GM12878 (cell line): Measurements from ENCODE around the gene NKIRAS1. TPM values are rescaled to one million over a fixed set of nuclear protein-coding genes. Genes with fewer than 3 reads are reported as not detected.
A peak's percentile ranks its signal among the peaks of the same experiment; 100 is the strongest.

Experiments
- BRCA1 ChIP-seq: IDR thresholded peaks from 2 replicates; pipeline ENCODE4 v1.6.1; 2011; ENCODE audit warnings: low read depth, low read length, improper control_type of control experiment
- EGR1 ChIP-seq, 2 experiments: IDR thresholded peaks; 1 replicate in 1 of 2; 2 replicates in 1 of 2; pipeline ENCODE4 v1.6.1; 2011 to 2012; ENCODE audit warnings: low read depth in 2 of 2, low read length in 2 of 2, borderline replicate concordance in 1 of 2, mild to moderate bottlenecking in 1 of 2, moderate library complexity in 1 of 2
- ESRRA ChIP-seq: IDR thresholded peaks from 2 replicates; pipeline ENCODE4 v1.6.1; 2012; ENCODE audit warnings: mild to moderate bottlenecking, low read length, improper control_type of control experiment
- FOS ChIP-seq: IDR thresholded peaks from 3 replicates; pipeline ENCODE4 v1.6.1; 2011; ENCODE audit warnings: borderline replicate concordance; ENCODE audit not compliant: insufficient read length; ENCODE audit errors: extremely low read depth
- FOXK2 ChIP-seq: fragments of 450-650 bp; IDR thresholded peaks from 2 replicates; pipeline ENCODE4 v1.6.1; 2017; ENCODE audit warnings: mild to moderate bottlenecking, moderate library complexity
- GABPA ChIP-seq: IDR thresholded peaks from 2 replicates; pipeline ENCODE4 v1.6.1; 2014; ENCODE audit warnings: antibody characterized with exemption, low read depth, mild to moderate bottlenecking, inconsistent platforms
- GATAD2B ChIP-seq: fragments of 450-650 bp; conservative IDR thresholded peaks from 2 replicates; pipeline ENCODE4 v1.6.1; 2017; ENCODE audit warnings: low read depth, mild to moderate bottlenecking, moderate library complexity
- MEF2A ChIP-seq: IDR thresholded peaks from 2 replicates; pipeline ENCODE4 v1.6.1; 2011; ENCODE audit warnings: low read depth, mild to moderate bottlenecking, low read length, moderate library complexity; ENCODE audit not compliant: insufficient read depth
- MTA2 ChIP-seq: fragments of 450-650 bp; IDR thresholded peaks from 2 replicates; pipeline ENCODE4 v1.6.1; 2016; ENCODE audit warnings: low read depth, mild to moderate bottlenecking, moderate library complexity
- MTA3 ChIP-seq: IDR thresholded peaks from 2 replicates; pipeline ENCODE4 v1.6.1; 2012; ENCODE audit warnings: low read length, inconsistent platforms, borderline replicate concordance
- NBN ChIP-seq: fragments of 450-650 bp; IDR thresholded peaks from 2 replicates; pipeline ENCODE4 v1.6.1; 2016
- RB1 ChIP-seq: fragments of 450-650 bp; formaldehyde crosslinking; IDR thresholded peaks from 2 replicates; pipeline ENCODE4 v1.6.1; 2017; ENCODE audit warnings: mild to moderate bottlenecking, borderline replicate concordance
- SMARCA5 ChIP-seq: fragments of 450-650 bp; IDR thresholded peaks from 2 replicates; pipeline ENCODE4 v1.6.1; 2017; ENCODE audit warnings: mild to moderate bottlenecking
- SMC3 ChIP-seq: IDR thresholded peaks from 2 replicates; pipeline ENCODE4 v1.6.1; 2011; ENCODE audit warnings: low read length, improper control_type of control experiment, borderline replicate concordance
- TAF1 ChIP-seq: IDR thresholded peaks from 2 replicates; pipeline ENCODE4 v1.6.1; 2011; ENCODE audit warnings: mild to moderate bottlenecking, low read depth, low read length, borderline replicate concordance
- YBX1 ChIP-seq: fragments of 450-650 bp; IDR thresholded peaks from 2 replicates; pipeline ENCODE4 v1.6.1; 2016; ENCODE audit warnings: antibody characterized with exemption
- ZNF207 ChIP-seq: fragments of 450-650 bp; IDR thresholded peaks from 2 replicates; pipeline ENCODE4 v1.6.1; 2014; ENCODE audit warnings: antibody characterized with exemption, mild to moderate bottlenecking, borderline replicate concordance
- ZNF384 ChIP-seq: IDR thresholded peaks from 2 replicates; pipeline ENCODE4 v1.6.1; 2012; ENCODE audit warnings: low read depth, mild to moderate bottlenecking, low read length, improper control_type of control experiment, borderline replicate concordance
- polyA plus RNA-seq, 11 experiments: library from polyadenylated mRNA; depleted of rRNA in 4 of 11; unstranded in 6 of 11; stranded (reverse) in 5 of 11; fragments of >200 nt; fragmentation: Nextera tagmentation in 4 of 11; fragmentation: Illumina TruSeq in 1 of 11; extraction: Ambion mirVana in 4 of 11; extraction: Trizol in 1 of 11; gene quantifications; 1 replicate in 1 of 11; 2 replicates in 10 of 11; pipeline versions ENCODE4 v1.2.1 to v1.2.3, GENCODE V29; 2011 to 2016; ENCODE audit warnings: inconsistent platforms in 2 of 11, missing spikeins in 2 of 11, low read depth in 1 of 11
- total RNA-seq, 4 experiments: library from RNA; depleted of rRNA in 3 of 4; stranded (reverse); fragments of >200 nt in 3 of 4; fragmentation: Illumina TruSeq in 1 of 4; extraction: Trizol in 1 of 4; gene quantifications; 2 replicates each; pipeline versions ENCODE4 v1.2.1 to v1.2.3, GENCODE V29; 2013 to 2021
- TF ChIP-seq, protein P1 (sequence below): IDR thresholded peaks from 2 replicates; pipeline ENCODE4 v1.6.1; 2012; ENCODE audit warnings: mild to moderate bottlenecking, low read depth, low read length
- TF ChIP-seq, protein P2 (sequence below), 3 experiments: IDR thresholded peaks in 2 of 3; conservative IDR thresholded peaks in 1 of 3; 2 replicates each; pipeline ENCODE4 v1.5.1; 2011; ENCODE audit warnings: low read depth in 3 of 3, low read length in 3 of 3, mild to moderate bottlenecking in 3 of 3, control low read depth in 2 of 3, moderate library complexity in 2 of 3, inconsistent platforms in 1 of 3, mixed read lengths in 1 of 3; ENCODE audit not compliant: control insufficient read depth in 2 of 3, insufficient read depth in 1 of 3; ENCODE audit errors: extremely low read depth in 1 of 3
- TF ChIP-seq, protein P3 (sequence below): IDR thresholded peaks from 2 replicates; pipeline ENCODE4 v1.6.1; 2011; ENCODE audit warnings: low read depth, low read length, improper control_type of control experiment, borderline replicate concordance
- TF ChIP-seq, protein P4 (sequence below): fragments of 450-650 bp; conservative IDR thresholded peaks from 2 replicates; pipeline ENCODE4 v1.6.1; 2017; ENCODE audit warnings: mild to moderate bottlenecking, moderate library complexity

The NKIRAS1 gene
- total and polyA plus RNA-seq, 10 of the 15 experiments (the other 5 are each of a cell fraction or from before 2014, with no cell fraction given): 7.1 to 17.9 (median 10.9) TPM

GRCh38 chr3:23944861-23945662 is 28.3 kb upstream of the NKIRAS1 start, which contains the start of gene NR1D2 (continued):
- TF ChIP-seq, protein P1, sequence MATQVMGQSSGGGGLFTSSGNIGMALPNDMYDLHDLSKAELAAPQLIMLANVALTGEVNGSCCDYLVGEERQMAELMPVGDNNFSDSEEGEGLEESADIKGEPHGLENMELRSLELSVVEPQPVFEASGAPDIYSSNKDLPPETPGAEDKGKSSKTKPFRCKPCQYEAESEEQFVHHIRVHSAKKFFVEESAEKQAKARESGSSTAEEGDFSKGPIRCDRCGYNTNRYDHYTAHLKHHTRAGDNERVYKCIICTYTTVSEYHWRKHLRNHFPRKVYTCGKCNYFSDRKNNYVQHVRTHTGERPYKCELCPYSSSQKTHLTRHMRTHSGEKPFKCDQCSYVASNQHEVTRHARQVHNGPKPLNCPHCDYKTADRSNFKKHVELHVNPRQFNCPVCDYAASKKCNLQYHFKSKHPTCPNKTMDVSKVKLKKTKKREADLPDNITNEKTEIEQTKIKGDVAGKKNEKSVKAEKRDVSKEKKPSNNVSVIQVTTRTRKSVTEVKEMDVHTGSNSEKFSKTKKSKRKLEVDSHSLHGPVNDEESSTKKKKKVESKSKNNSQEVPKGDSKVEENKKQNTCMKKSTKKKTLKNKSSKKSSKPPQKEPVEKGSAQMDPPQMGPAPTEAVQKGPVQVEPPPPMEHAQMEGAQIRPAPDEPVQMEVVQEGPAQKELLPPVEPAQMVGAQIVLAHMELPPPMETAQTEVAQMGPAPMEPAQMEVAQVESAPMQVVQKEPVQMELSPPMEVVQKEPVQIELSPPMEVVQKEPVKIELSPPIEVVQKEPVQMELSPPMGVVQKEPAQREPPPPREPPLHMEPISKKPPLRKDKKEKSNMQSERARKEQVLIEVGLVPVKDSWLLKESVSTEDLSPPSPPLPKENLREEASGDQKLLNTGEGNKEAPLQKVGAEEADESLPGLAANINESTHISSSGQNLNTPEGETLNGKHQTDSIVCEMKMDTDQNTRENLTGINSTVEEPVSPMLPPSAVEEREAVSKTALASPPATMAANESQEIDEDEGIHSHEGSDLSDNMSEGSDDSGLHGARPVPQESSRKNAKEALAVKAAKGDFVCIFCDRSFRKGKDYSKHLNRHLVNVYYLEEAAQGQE: no peak
- TF ChIP-seq ZNF207: no peak
- TF ChIP-seq GABPA: no peak
- TF ChIP-seq, protein P2, sequence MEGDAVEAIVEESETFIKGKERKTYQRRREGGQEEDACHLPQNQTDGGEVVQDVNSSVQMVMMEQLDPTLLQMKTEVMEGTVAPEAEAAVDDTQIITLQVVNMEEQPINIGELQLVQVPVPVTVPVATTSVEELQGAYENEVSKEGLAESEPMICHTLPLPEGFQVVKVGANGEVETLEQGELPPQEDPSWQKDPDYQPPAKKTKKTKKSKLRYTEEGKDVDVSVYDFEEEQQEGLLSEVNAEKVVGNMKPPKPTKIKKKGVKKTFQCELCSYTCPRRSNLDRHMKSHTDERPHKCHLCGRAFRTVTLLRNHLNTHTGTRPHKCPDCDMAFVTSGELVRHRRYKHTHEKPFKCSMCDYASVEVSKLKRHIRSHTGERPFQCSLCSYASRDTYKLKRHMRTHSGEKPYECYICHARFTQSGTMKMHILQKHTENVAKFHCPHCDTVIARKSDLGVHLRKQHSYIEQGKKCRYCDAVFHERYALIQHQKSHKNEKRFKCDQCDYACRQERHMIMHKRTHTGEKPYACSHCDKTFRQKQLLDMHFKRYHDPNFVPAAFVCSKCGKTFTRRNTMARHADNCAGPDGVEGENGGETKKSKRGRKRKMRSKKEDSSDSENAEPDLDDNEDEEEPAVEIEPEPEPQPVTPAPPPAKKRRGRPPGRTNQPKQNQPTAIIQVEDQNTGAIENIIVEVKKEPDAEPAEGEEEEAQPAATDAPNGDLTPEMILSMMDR (IDR thresholded peaks at IDR 0.05 in 2 of 3, conservative IDR thresholded peaks at IDR 0.05 in 1 of 3; ENCODE audit: control insufficient read depth in 2 of 3, extremely low read depth in 1 of 3, insufficient read depth in 1 of 3, low read depth in 3 of 3, low read length in 3 of 3): peak in 1 of 3 experiments; percentile 31; a peak in 1 of 6 replicates
- TF ChIP-seq YBX1: no peak
- TF ChIP-seq SMC3: no peak
- no peak for TF ChIP-seq FOXK2
- 0 out of 2 replicates have a peak, but pooled peaks have one; percentile 26 for TF ChIP-seq TAF1
- peak; percentile 67; the same call in 1 of the 2 replicates for TF ChIP-seq NBN
- TF ChIP-seq MTA3: no peak
- TF ChIP-seq RB1: no peak
- no peak for TF ChIP-seq FOS
- TF ChIP-seq ESRRA: no peak
- TF ChIP-seq, protein P3, sequence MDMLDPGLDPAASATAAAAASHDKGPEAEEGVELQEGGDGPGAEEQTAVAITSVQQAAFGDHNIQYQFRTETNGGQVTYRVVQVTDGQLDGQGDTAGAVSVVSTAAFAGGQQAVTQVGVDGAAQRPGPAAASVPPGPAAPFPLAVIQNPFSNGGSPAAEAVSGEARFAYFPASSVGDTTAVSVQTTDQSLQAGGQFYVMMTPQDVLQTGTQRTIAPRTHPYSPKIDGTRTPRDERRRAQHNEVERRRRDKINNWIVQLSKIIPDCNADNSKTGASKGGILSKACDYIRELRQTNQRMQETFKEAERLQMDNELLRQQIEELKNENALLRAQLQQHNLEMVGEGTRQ: peak; percentile 28
- no peak for TF ChIP-seq BRCA1
- TF ChIP-seq MEF2A: no peak
- TF ChIP-seq SMARCA5: peak; percentile 81
- peak in 1 of 2 experiments; percentile 36; a peak in 1 of 3 replicates for TF ChIP-seq EGR1 (IDR thresholded peaks at IDR 0.05; ENCODE audit: borderline replicate concordance in 1 of 2, low read depth in 2 of 2, low read length in 2 of 2)
- TF ChIP-seq ZNF384: no peak
- TF ChIP-seq MTA2: no peak
- TF ChIP-seq GATAD2B: no peak; the same call in none of the 2 replicates
- TF ChIP-seq, protein P4, sequence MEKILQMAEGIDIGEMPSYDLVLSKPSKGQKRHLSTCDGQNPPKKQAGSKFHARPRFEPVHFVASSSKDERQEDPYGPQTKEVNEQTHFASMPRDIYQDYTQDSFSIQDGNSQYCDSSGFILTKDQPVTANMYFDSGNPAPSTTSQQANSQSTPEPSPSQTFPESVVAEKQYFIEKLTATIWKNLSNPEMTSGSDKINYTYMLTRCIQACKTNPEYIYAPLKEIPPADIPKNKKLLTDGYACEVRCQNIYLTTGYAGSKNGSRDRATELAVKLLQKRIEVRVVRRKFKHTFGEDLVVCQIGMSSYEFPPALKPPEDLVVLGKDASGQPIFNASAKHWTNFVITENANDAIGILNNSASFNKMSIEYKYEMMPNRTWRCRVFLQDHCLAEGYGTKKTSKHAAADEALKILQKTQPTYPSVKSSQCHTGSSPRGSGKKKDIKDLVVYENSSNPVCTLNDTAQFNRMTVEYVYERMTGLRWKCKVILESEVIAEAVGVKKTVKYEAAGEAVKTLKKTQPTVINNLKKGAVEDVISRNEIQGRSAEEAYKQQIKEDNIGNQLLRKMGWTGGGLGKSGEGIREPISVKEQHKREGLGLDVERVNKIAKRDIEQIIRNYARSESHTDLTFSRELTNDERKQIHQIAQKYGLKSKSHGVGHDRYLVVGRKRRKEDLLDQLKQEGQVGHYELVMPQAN: peak; percentile 61
